Stimulated activated CD4-positive, alpha-beta T cell treated with anti-CD3 and anti-CD28 coated beads, Interleukin-1b, Interleukin-23, amount 100 ng/mL, for 48 hours (primary cell): ENCODE measurements around the gene NDUFB10.
"Not testable (repeated sequence)": the region's sequence is repeated elsewhere in the genome, so short reads cannot be mapped to it uniquely, and the experiment has no call there.

Experiments used
- DNase-seq: peaks from one replicate; pipeline ENCODE4 v3.0.0-alpha.2; 2020

NDUFB10 gene

DNA sequence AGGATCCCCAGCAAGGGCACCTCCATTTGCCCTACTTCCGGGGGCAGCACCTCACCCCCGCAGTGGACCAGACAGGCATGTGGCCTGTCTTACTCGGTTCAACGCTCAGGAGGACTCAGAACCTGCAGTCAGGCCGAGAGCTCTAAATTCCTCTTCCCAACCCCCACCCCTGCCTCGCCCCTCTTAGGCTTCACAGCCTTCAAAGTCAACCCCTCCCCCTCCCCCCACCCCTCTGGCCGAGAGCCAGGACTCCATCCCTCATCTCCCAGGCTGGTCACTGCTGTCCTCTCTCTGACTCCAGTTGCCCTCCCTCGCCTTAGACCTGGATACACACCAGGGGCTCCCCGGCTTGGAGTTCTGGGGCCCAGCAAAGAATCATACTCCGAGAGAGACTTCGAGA lies 33.1 kb upstream of the NDUFB10 start:
- DNase-seq, result no peak

- DNase-seq, result peak; percentile 19
These were observed 30.2 kb upstream of the NDUFB10 start for GRCh38 chr16:1929105-1929504.

DNA sequence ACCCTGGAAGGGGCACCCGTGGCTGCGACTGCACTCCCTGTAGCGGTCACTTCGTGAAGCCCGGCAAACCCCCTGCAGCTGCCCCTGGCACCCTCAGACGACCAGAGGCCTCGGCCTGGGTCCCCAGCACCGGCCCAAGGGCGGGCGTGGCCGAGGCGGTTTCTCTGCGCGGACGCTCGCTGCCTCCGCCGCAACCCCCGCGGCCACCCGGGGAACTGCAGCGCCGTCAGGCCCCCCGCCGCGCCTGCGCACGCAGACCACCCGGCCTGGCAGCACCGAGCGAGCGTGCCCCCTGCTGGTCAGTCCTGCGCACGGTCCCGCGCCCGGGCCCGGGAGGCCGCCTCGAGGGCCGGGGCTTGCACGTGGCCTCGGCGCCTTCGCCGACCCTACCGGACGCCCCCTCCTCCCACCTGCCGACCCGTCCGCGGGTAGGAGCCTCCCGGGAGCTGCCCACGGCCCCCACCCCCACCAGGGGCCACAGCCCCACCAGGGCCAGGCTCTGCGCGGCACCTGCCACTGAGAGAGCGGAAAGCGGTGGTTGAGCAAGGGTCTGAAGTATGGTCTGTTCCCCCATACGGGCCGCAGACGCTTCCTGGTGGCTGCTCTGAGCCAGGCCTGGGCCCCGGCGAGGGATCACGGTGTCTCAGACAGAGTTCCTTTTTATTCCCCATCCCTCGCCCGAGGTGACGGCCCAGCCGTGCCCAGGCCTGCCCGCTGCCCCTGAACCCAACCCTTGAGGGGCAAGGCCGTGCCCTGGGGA lies 29.6 kb upstream of the NDUFB10 start:
- peak; percentile 92 for DNase-seq

DNA sequence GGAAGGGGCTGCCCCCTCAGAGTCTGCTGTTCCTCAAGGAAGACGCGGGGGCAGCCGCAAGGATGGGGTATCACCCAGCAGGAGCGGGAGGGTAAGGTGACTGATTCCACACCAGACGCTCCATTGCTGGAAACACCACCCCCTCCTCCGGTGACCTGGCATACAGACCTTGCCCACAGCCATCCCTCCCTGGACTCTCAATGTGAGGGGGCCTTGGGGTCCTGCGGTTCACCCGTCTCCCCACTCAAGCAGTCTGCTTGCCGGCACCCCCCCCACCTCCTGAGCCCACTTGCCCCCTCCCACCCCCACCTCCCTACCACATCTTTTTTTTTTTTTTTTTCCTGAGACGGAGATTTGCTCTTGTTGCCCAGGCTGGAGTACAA lies 29.0 kb upstream of the NDUFB10 start:
- DNase-seq, result no peak

DNA sequence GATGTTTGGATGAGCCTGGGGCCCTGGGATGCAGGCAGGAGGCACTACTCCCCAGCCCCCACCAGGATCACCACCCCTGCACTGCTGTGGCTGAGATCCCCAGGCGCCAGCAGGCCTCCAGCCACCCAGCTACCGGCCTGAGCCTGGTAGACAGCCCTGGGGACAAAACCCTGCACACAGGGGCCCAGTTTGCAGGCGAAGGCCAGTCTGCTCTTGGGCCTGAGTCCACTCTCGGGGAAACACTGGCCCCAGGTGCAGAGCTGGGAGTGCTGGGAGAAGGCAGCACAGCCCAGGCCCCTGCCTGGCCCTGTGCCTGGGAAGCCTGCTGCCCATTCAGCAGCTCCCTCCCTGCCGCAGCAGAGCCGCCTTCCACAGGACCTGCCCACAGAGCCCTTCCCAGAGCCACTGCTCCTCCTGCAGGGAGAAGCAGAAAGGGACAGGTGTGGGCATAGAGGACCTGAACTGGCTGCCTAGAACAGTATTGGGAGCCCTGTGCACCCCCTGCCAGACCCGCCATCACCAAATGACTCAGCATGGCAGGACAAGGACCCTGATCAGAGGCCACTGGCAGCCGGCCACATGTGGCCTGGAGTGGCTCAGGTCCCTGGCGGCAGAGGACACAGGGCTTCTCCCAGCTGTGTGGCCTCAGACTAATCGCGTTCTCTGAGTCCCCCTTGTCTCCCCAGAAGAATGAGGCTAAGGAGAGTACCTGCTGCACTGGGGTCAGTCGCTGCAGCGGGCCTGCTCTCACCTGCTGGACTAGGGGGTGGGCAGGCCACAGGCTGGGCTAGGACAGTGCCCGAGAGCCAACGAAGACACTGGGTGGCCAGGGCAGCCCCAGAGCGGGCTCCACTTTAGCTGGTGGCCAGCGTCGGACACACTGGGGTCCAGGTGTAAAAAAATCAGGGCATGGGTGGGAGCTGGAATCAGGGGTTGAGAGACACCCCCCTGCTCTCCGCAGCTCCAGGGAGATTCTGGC lies 27.0 kb upstream of the NDUFB10 start:
- DNase-seq, result no peak

DNA sequence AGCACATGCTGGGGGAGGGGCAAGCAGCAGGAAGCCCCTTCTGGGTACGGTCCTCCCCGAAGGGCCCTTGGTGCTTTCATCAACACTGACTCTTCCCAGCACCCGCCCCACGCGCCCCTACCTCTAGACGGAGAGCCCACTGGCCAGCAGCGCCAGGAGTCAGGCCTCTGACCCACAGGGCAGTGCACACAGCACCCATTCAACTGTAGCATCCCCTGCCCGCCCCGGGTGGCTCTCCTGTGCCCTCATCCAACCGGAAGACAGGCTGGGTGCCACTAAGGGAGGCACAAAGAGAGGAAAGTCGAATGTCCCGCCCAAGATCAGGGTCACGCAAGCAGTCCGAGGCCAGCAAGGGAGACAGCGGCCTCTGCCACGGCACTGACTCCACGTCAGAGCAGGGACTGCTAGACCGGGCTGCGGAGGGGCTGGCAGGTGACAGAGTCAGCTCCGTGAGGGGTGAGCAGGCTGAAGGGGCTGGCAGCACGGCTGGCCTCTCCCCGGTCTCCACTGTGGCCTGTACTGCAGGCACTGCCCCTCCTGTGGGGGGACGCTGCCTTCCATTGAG lies 26.2 kb upstream of the NDUFB10 start:
- DNase-seq, result no peak

DNA sequence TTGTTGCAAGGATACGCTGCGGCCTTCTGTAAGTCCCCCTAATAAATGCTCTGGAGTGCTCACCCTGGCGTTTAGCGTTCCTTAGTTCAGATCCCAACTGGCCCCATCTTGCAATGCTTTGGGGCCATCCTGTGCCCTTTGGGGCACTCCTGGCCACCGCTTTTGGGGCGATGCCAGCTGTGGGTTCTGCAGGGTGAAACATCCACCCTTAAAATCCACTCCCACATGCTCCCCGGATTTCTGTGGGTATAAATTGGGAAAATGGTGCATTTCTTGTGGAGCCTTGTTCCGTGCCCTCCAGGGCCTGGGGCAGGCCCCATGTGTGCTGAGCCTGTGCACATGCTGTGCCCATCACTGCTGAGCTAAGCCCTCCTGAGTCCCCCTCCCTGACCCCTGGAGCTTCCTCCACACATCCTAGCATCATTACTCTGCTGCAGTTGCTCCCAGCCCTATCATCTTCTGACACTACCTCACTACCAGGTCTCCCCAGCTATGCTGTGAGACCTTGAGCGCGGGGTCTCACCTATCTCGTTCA lies 22.3 kb upstream of the NDUFB10 start:
- no peak for DNase-seq

GRCh38 chr16:1938316-1938715 lies 21.0 kb upstream of the NDUFB10 start:
- no peak for DNase-seq

DNA sequence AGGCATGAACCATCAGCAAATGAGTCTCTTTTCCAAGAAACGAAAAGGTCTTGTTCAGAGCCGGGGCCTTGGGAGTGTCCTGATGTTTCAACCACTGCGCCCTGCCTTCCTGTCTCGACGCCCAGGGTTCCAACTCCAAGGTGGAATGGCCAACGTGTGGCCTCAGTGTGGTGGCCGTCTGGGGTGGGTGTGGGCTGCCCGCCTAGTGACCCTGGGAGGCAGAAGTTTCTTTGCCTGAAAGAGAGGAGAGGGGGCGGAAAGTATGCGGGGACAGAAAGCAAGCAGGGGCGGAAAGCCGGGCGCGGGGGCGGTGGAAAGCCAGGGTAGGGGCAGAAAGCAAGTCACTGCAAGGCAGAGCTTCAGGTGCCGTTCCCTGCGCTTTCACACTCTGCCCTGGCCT lies 20.4 kb upstream of the NDUFB10 start:
- no peak for DNase-seq

GRCh38 chr16:1939833-1940232 lies 19.5 kb upstream of the NDUFB10 start:
- DNase-seq, result not testable (repeated sequence)

GRCh38 chr16:1940273-1941161 lies 18.8 kb upstream of the NDUFB10 start:
- no peak for DNase-seq

- DNase-seq, result no peak
These were observed 17.9 kb upstream of the NDUFB10 start for GRCh38 chr16:1941162-1942046.

GRCh38 chr16:1942047-1942809 lies 17.1 kb upstream of the NDUFB10 start:
- no peak for DNase-seq

GRCh38 chr16:1942810-1943726 lies 16.3 kb upstream of the NDUFB10 start, which contains the start of gene MSRB1:
MSRB1 (minus strand) TSS chr16:1943199; CDS start chr16:1943156, 43 bp downstream.
- peak; percentile 100 for DNase-seq

GRCh38 chr16:1944612-1945199 lies 14.6 kb upstream of the NDUFB10 start:
- DNase-seq, result no peak

- no peak for DNase-seq
These were observed 13.6 kb upstream of the NDUFB10 start for GRCh38 chr16:1945559-1946391.

DNA sequence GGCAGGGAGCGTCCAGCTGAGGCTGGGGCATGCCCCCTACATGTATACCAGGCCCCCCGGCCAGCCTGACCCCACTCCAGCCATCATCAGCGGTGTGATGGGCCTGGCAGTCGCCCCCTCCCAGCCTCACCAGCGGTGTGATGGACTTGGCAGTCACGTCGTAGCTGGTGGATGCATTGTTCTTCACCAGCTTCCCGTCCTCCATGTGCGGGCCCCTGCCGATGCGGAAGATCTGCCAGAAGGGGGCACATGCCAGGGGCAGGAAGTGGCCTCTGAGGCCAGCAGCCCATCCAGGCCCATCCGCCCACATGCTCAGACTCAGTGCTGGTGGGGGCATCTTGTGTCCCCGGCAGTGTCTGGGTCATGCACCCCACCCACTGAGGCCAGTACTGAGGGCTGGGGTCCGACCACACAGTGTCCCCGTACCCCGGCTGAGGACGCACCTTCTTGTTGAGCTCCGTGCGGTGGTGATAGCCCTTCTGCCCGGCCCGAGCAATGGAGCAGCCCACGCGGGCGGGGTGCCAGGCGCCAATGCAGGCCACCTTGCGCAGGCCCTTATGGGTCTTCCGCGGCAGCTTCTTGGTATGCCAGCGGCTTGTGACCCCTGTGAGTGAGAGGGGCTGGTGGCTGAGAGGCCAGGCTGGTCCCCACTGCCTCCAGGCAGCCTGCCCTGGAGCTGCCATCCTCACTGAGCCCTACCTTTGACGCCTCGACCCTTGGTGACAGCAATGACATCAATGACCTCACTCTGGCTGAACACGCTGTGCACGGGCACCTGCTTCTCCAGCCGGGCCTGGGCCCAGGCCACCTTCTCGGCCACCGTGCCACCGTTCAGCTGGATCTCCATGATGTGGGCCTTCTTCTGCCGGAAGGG lies 12.6 kb upstream of the NDUFB10 start:
- no peak for DNase-seq
